ENCODE measurements around the gene DMRTC1B.
"Not testable (repeated sequence)": the region's sequence is repeated elsewhere in the genome, so short reads cannot be mapped to it uniquely, and the experiment has no call there.

DNA sequence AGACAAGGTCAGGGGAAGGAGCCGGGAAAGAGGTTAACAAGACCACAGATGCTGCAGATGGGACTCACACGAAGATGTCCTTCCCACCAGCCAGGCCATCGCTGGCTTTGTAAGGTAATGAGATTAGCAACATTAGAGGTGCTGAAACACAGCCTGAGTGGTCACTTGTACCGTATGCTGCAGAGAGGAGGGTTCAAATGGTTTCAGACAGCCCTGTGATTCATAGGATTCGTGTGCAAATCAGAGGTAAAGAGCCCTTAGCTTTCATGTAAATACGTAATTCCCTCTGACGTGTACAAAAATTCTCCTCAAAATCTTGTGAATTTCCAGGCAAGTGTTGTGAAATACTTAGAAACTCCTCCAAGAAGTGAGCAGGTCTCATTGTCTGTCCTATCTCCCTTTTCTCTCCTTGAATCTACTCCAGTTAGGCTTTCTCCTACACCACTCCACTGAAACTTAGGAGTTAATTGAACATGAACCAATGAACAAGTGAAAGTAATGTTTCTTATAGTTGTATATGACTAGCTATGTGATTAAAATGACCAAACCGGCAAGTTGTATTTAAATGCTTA, 6.8 kb downstream of the DMRTC1B start:
- TF ChIP-seq GABPA (IDR thresholded peaks at IDR 0.05; ENCODE audit: low read depth); EZH2 (IDR thresholded peaks at IDR 0.05; ENCODE audit: borderline replicate concordance, control insufficient read depth, low read depth, low read length); RCOR1 (conservative IDR thresholded peaks at IDR 0.05; ENCODE audit: low read depth, low read length); JUND (IDR thresholded peaks at IDR 0.05; ENCODE audit: low read depth, low read length); EGR1 (IDR thresholded peaks at IDR 0.05; ENCODE audit: borderline replicate concordance in 1 of 2, low read depth in 2 of 2, low read length in 2 of 2): not testable (repeated sequence)
- TF ChIP-seq, protein P1, sequence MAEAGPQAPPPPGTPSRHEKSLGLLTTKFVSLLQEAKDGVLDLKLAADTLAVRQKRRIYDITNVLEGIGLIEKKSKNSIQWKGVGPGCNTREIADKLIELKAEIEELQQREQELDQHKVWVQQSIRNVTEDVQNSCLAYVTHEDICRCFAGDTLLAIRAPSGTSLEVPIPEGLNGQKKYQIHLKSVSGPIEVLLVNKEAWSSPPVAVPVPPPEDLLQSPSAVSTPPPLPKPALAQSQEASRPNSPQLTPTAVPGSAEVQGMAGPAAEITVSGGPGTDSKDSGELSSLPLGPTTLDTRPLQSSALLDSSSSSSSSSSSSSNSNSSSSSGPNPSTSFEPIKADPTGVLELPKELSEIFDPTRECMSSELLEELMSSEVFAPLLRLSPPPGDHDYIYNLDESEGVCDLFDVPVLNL (IDR thresholded peaks at IDR 0.05; ENCODE audit: low read depth, low read length), result not testable (repeated sequence)
- TF ChIP-seq, protein P2, sequence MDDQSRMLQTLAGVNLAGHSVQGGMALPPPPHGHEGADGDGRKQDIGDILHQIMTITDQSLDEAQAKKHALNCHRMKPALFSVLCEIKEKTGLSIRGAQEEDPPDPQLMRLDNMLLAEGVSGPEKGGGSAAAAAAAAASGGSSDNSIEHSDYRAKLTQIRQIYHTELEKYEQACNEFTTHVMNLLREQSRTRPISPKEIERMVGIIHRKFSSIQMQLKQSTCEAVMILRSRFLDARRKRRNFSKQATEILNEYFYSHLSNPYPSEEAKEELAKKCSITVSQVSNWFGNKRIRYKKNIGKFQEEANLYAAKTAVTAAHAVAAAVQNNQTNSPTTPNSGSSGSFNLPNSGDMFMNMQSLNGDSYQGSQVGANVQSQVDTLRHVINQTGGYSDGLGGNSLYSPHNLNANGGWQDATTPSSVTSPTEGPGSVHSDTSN (IDR thresholded peaks at IDR 0.05; ENCODE audit: insufficient replicate concordance, low read depth, low read length), result not testable (repeated sequence)
- TF ChIP-seq, protein P3, sequence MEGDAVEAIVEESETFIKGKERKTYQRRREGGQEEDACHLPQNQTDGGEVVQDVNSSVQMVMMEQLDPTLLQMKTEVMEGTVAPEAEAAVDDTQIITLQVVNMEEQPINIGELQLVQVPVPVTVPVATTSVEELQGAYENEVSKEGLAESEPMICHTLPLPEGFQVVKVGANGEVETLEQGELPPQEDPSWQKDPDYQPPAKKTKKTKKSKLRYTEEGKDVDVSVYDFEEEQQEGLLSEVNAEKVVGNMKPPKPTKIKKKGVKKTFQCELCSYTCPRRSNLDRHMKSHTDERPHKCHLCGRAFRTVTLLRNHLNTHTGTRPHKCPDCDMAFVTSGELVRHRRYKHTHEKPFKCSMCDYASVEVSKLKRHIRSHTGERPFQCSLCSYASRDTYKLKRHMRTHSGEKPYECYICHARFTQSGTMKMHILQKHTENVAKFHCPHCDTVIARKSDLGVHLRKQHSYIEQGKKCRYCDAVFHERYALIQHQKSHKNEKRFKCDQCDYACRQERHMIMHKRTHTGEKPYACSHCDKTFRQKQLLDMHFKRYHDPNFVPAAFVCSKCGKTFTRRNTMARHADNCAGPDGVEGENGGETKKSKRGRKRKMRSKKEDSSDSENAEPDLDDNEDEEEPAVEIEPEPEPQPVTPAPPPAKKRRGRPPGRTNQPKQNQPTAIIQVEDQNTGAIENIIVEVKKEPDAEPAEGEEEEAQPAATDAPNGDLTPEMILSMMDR (IDR thresholded peaks at IDR 0.05 in 2 of 3, conservative IDR thresholded peaks at IDR 0.05 in 1 of 3; ENCODE audit: control insufficient read depth in 2 of 3, extremely low read depth in 1 of 3, insufficient read depth in 1 of 3, low read depth in 3 of 3, low read length in 3 of 3), result not testable (repeated sequence)

All from GM12878 (cell line).